SU-DHL-6 (cell line): ENCODE data around the gene CTBP1.

ENCODE experiments used
- EZH2phosphoT487 ChIP-seq: fragments of 200-600 bp; sonication (generic), shearing (Covaris generic); conservative IDR thresholded peaks from 2 replicates; pipeline ENCODE4 v1.6.1; 2018; ENCODE audit warnings: mild to moderate bottlenecking, antibody characterized with exemption, low read length, moderate library complexity, mixed read lengths
- TF ChIP-seq, protein P1 (sequence below): fragments of 200-600 bp; sonication (generic); IDR thresholded peaks from one replicate; pipeline ENCODE4 v1.5.1; 2017; ENCODE audit warnings: antibody characterized with exemption, mild to moderate bottlenecking, low read length, moderate library complexity; ENCODE audit not compliant: insufficient read depth, poor library complexity, severe bottlenecking

DNA sequence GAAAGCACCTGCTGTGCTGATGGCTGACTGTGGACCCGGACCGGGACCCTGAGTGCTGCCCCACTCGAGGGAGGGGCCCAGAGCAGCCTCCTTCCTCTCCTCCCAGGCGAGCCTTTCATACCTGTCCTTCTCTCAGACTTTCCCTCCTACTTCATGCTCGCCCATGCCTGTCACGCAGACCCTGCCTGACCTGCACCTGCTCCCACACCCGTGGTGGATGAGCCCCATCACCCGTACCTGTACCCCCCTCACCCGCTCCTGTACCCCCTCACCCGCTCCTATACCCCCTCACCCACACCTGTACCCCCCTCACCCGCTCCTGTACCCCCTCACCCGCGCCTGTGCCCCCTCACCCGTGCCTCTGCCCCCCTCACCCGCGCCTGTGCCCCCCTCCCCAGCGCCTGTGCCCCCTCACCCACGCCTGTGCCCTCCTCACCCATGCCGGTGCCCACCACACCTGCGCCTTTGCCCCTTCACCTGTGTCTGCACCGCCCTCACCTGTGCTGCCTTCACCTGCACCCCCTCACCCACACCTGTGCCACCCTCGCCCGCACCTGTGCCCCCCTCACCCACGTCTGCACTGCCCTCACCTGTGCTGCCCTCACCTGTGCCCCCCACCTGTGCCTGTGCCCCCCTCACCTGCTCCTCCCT lies 46.6 kb upstream of the CTBP1 start:
- TF ChIP-seq, protein P1, sequence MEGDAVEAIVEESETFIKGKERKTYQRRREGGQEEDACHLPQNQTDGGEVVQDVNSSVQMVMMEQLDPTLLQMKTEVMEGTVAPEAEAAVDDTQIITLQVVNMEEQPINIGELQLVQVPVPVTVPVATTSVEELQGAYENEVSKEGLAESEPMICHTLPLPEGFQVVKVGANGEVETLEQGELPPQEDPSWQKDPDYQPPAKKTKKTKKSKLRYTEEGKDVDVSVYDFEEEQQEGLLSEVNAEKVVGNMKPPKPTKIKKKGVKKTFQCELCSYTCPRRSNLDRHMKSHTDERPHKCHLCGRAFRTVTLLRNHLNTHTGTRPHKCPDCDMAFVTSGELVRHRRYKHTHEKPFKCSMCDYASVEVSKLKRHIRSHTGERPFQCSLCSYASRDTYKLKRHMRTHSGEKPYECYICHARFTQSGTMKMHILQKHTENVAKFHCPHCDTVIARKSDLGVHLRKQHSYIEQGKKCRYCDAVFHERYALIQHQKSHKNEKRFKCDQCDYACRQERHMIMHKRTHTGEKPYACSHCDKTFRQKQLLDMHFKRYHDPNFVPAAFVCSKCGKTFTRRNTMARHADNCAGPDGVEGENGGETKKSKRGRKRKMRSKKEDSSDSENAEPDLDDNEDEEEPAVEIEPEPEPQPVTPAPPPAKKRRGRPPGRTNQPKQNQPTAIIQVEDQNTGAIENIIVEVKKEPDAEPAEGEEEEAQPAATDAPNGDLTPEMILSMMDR: no peak
- TF ChIP-seq EZH2phosphoT487: no peak
